Stimulated activated CD8-positive, alpha-beta memory T cell treated with anti-CD3 and anti-CD28 coated beads, Interleukin-15, amount 100 ng/mL, for 1 hour (primary cell): ENCODE measurements around the gene METTL25.
A peak's percentile ranks its signal among the peaks of the same experiment; 100 is the strongest.
"Not testable (repeated sequence)": the region's sequence is repeated elsewhere in the genome, so short reads cannot be mapped to it uniquely, and the experiment has no call there.

Source experiments
- DNase-seq: peaks from one replicate; pipeline ENCODE4 v3.0.0-alpha.2; 2020; ENCODE audit warnings: low read depth

METTL25 gene, protein sequence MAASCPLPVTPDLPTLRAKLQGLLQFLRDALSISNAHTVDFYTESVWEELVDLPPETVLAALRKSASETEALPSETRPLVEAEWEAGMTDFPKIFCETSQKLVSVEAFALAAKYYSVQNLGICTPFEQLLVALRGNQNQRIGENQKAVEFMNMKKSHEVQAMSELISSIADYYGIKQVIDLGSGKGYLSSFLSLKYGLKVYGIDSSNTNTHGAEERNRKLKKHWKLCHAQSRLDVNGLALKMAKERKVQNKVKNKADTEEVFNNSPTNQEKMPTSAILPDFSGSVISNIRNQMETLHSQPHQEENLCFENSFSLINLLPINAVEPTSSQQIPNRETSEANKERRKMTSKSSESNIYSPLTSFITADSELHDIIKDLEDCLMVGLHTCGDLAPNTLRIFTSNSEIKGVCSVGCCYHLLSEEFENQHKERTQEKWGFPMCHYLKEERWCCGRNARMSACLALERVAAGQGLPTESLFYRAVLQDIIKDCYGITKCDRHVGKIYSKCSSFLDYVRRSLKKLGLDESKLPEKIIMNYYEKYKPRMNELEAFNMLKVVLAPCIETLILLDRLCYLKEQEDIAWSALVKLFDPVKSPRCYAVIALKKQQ

GRCh38 chr12:82358200-82359114 lies at the start of gene METTL25, which contains the start of gene CCDC59:
TSS of gene METTL25 (plus strand) at chr12:82358529. CDS start at chr12:82358566, 37 bp downstream.
TSS of gene CCDC59 (minus strand) at chr12:82358387. CDS start at chr12:82358376, 11 bp downstream.
- peak; percentile 97 for DNase-seq

GRCh38 chr12:82314406-82314892 lies 43.9 kb upstream of the METTL25 start:
- no peak for DNase-seq

- no peak for DNase-seq
Measured at GRCh38 chr12:82319276-82319675, 39.1 kb upstream of the METTL25 start.

DNA sequence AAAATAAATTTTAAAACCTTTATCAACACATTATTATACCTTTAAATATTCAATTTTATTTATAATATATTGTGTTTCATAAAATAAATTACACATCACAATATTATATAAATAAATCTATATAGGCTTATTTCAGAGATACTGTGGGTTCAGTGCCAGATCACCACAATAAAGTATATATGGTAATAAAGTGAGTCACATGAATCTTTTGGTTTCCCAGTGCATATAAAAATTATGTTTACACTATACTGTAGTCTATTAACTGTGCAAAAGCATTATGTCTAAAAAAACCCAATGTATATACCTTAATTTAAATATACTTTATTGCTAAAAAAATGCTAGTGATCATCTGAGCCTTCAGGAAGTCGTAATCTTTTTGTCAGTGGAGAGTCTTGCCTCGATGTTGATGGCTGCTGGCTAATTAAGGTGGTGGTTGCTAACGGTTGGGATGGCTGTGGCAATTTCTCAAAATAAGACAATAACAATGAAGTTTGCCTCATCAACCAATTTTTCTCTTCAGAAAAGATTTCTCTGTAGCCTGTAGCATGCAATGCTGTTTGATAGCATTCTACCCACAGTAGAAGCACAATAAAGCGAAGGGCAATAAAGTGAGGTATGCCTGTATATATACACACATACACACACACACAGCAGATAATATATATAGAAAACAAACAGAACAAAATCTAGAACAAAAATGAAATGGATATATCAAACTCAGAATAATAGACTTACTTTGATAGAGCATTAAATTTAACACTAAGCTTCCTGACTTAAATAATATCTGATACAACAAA lies 32.6 kb upstream of the METTL25 start:
- no peak for DNase-seq

GRCh38 chr12:82326905-82327503 lies 31.3 kb upstream of the METTL25 start:
- no peak for DNase-seq

GRCh38 chr12:82327861-82328260 lies 30.5 kb upstream of the METTL25 start:
- no peak for DNase-seq

GRCh38 chr12:82329508-82329907 lies 28.8 kb upstream of the METTL25 start:
- no peak for DNase-seq

GRCh38 chr12:82350161-82350560 lies 8.2 kb upstream of the METTL25 start:
- DNase-seq: no peak

DNA sequence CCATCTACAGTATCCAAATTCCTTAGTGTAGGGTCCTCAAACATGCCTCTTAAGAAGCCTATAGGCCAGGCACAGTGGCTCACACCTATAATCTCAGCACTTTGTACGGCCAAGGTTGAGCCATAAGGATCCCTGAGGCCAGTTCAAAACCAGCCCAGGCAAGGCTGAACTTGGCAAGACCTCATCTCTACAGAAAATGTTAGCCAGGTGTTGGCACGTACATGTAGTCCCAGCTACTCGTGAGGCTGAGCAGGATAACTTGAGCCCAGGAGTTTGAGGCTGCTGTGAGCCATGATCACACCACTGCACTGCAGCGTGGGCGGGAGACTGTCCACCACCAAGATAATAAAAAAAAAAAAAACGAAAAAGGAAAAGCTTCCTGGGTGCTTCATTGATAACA lies 6.9 kb upstream of the METTL25 start:
- no peak for DNase-seq

DNA sequence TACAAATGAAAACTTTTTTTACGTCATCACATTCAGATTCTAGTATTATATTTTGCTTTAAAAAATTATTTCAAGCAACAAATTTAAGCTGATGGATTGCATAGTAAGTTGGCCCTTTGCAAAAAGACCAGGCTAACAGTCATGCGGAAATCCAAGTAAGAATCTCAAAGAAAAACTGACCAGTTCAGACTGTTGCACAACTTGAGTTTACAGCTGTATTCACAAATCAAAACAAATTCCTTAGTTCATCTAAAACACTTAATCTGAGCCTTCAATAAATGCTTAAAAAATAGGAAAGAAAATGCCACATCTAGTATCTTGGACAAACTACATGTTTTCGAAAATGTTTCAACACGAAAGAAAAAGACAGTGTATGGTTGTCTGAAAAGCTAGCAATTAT lies 989 bp upstream of the METTL25 start:
- no peak for DNase-seq

DNA sequence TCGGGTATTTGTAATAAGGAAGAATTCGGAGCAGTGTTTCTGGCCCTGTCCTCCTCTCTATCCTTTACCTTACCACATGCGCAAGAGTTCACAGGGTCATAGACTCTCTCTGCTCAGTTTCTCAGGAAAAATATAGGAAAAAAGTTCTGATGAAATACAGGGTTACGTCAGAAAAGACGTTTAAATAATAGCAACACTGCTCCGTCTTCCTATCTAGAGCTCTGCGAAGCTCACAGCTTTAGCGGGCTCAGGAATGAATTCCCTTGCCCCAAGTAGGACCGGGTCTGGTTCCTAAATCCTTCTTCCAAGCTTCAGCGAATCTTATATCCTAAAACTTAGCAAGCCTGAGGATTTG lies 507 bp upstream of the METTL25 start:
- DNase-seq: no peak

DNA sequence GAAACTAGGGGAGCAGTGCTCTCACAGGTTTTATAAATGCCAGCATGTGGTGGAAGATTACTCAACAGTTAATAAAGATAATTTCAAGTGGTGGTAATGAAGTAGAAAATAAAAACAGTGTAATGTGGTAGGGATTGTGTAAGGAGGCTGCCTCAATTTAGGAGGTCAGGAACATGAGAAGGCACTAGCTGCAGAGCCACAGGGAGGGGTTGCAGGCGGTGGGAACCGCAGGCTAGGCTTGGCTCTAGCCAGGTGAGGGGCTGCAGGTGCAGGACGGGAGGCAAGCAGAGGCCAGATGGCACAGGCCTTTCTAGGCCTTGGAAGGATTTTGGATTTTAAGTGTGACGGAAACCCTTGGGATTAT lies 768 bp downstream of the METTL25 start:
- no peak for DNase-seq

DNA sequence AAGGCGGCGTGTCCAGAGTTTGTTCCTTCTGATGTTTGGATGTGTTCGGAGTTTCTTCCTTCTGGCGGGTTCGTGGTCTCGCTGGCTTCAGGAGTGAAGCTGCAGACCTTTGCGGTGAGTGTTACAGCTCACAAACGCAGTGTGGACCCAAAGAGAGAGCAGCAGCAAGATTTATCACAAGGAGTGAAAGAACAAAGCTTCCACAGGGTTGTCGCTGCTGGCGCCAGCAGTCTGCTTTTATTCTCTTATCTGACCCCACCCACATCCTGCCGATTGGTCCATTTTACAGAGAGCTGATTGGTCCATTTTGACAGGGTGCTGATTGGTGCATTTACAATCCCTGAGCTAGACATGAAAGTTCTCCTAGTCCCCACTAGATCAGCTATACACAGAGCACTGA lies 2.5 kb downstream of the METTL25 start:
- DNase-seq: not testable (repeated sequence)

DNA sequence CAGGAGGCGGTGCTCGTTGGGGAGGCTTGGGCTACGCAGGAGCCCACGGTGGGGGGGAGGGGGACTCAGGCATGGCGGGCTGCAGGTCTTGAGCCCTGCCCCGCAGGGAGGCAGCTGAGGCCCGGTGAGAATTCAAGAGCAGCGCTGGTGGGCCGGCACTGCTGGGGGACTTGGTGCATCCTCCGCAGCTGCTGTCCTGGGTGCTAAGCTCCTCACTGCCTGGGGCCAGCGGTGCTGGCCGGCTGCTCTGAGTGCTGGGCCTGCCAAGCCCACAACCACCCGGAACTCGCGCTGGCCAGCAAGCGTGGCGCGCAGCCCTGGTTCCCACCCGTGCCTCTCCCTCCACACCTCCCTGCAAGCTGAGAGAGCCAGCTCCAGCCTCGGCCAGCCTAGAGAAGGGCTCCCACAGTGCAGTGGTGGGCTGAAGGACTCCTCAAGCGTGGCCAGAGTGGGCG lies 3.2 kb downstream of the METTL25 start:
- no peak for DNase-seq

DNA sequence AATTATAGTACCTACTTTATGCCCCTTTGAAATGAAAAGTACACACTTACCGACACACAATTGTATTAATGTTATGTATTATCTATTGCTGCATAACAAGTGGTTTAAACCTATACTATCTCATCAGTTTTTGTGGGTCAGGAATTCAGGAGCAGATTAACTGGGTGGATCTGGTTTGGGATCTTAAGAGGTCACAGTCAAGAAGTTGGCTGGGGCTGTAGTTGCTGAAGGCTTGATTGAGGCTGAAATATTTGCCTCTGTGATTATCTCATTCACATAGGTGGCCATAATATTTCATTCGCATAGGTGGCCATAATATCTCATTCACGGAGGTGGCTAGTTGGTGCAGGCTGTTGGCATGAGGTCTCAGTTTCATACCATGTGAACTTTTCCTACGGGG lies 5.7 kb downstream of the METTL25 start:
- no peak for DNase-seq

GRCh38 chr12:82366197-82366596 lies 7.9 kb downstream of the METTL25 start:
- no peak for DNase-seq

- DNase-seq: no peak
Measured at GRCh38 chr12:82375201-82375600, 16.9 kb downstream of the METTL25 start.

- DNase-seq: no peak
Measured at GRCh38 chr12:82378997-82379396, 20.7 kb downstream of the METTL25 start.

- DNase-seq: no peak
Measured at GRCh38 chr12:82383930-82384552, 25.7 kb downstream of the METTL25 start.

- no peak for DNase-seq
Measured at GRCh38 chr12:82398879-82399278, 40.5 kb downstream of the METTL25 start.

- DNase-seq: no peak
Measured at GRCh38 chr12:82400819-82401218, 42.5 kb downstream of the METTL25 start.
